Karpas-422 (cell line): Measurements from ENCODE around the gene PTPRM. TPM values are rescaled to one million over a fixed set of nuclear protein-coding genes. Genes with fewer than 3 reads are reported as not detected.
"Not testable (repeated sequence)": the region's sequence is repeated elsewhere in the genome, so short reads cannot be mapped to it uniquely, and the experiment has no call there.

ENCODE experiments used
- DNase-seq: peaks from one replicate; pipeline ENCODE4 v3.0.0-alpha.2; 2015
- H2AFZ ChIP-seq: fragments of 200-600 bp; sonication (generic); 2 replicates; pipeline ENCODE4 v1.6.1; 2014; ENCODE audit warnings: antibody characterized with exemption, low read length, mixed read lengths
- H3K27ac ChIP-seq: fragments of 200-600 bp; sonication (generic); 2 replicates; pipeline ENCODE4 v1.5.1; 2014; ENCODE audit warnings: mild to moderate bottlenecking, low read length, moderate library complexity
- H3K27me3 ChIP-seq: fragments of 200-600 bp; sonication (generic); 2 replicates; pipeline ENCODE4 v1.6.1; 2014; ENCODE audit warnings: low read length, mixed read lengths
- H3K36me3 ChIP-seq: fragments of 200-600 bp; sonication (generic); 2 replicates; pipeline ENCODE4 v1.6.1; 2014; ENCODE audit warnings: low read length, mixed read lengths; ENCODE audit not compliant: insufficient read depth
- H3K4me1 ChIP-seq: fragments of 200-600 bp; sonication (generic); 2 replicates; pipeline ENCODE4 v1.6.1; 2014; ENCODE audit warnings: mild to moderate bottlenecking, low read length, mixed read lengths
- H3K4me2 ChIP-seq: fragments of 200-600 bp; sonication (generic); 2 replicates; pipeline ENCODE4 v1.6.1; 2014; ENCODE audit warnings: low read length, low read depth, mild to moderate bottlenecking; ENCODE audit not compliant: poor library complexity, severe bottlenecking
- H3K4me3 ChIP-seq: fragments of 200-600 bp; sonication (generic); 2 replicates; pipeline ENCODE4 v1.5.1; 2014; ENCODE audit warnings: mild to moderate bottlenecking, antibody characterized with exemption, low read length, mixed read lengths
- H3K79me2 ChIP-seq: fragments of 200-600 bp; sonication (generic); 2 replicates; pipeline ENCODE4 v1.6.1; 2014; ENCODE audit warnings: mild to moderate bottlenecking, low read length, mixed read lengths
- H3K9ac ChIP-seq: fragments of 200-600 bp; sonication (generic); 2 replicates; pipeline ENCODE4 v1.6.0; 2014; ENCODE audit warnings: low read length
- H3K9me2 ChIP-seq: fragments of 200-600 bp; sonication (generic), shearing (Covaris generic); replicated peaks from 2 replicates; pipeline ENCODE4 v1.6.0; 2014; ENCODE audit warnings: mild to moderate bottlenecking, low read length, moderate library complexity; ENCODE audit not compliant: insufficient read depth
- H3K9me3 ChIP-seq: fragments of 300-700, 200-600 bp; sonication (generic); 2 replicates; pipeline ENCODE4 v1.6.1; 2014; ENCODE audit warnings: low read length, mixed read lengths
- H4K20me1 ChIP-seq: fragments of 200-600 bp; sonication (generic); 2 replicates; pipeline ENCODE4 v1.6.1; 2014; ENCODE audit warnings: mild to moderate bottlenecking, antibody characterized with exemption, low read length, low read depth; ENCODE audit not compliant: insufficient read depth
- total RNA-seq: library from RNA; depleted of rRNA; stranded (reverse); fragments of >200 nt; shearing (Covaris generic); gene quantifications from 2 replicates; pipeline ENCODE4 v1.2.3, GENCODE V29; 2014; ENCODE audit warnings: low replicate concordance

The PTPRM gene
- total RNA-seq, 1 experiment from 2014 or later: not detected

DNA sequence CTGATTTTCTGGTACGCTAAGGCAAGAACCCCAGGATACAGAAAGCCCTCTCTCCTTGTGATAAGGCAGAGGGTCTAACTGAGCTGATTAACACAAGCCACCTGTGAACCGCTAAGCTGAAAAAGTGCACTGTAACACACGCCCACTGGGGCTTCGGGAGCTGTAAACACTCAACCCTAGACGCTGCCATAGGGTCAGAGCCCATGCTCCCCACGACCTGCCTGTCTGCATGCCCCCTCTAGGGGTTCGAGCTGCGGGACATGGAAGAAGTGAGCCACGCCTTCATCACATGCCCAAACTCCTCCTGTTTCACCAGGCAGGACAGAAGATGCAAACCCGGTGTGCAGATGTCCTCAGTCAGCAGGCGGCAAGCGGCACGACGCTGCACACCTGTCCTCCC lies 868.3 kb downstream of the PTPRM start:
- H2AFZ ChIP-seq: no peak overlapping the region
- no peak overlapping the region for H3K9ac ChIP-seq
- H3K9me3 ChIP-seq: no peaks in the 10 kb centered on the region
- H3K27me3 ChIP-seq: no peaks in the 10 kb centered on the region
- no peaks in the 10 kb centered on the region for H4K20me1 ChIP-seq
- H3K79me2 ChIP-seq: no peaks in the 10 kb centered on the region
- DNase-seq: no peak
- H3K27ac ChIP-seq: no peak overlapping the region
- no peaks in the 10 kb centered on the region for H3K4me1 ChIP-seq
- H3K4me2 ChIP-seq: no peak overlapping the region
- H3K36me3 ChIP-seq: no peaks in the 10 kb centered on the region
- H3K9me2 ChIP-seq: no peaks in the 10 kb centered on the region
- no peak overlapping the region for H3K4me3 ChIP-seq

DNA sequence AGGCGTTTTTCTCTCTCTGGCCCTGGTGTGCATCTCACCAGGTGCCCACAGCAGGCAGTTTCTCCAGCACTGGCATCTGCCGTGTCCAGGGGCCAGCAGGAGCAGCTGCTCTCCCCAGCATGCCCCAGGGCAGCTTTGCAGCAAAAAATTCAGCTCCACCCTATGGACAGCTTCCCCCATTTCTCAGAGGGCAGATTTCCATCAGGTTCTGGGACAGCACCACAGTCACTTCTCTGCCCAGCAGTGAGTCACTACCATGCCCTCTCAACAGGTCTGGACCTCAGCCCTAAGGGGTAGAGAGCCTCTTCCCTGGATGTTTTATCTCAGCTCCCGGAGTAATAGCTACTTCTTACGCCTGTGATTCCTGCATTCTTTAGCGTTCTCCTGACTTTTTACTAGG lies 871.9 kb downstream of the PTPRM start:
- Histone ChIP-seq H3K9me2 (no peaks in the 10 kb centered on the region), H3K27me3 (no peaks in the 10 kb centered on the region), H3K27ac (no peak overlapping the region), H3K4me2 (no peak overlapping the region), H3K9me3 (no peaks in the 10 kb centered on the region), H4K20me1 (no peaks in the 10 kb centered on the region), H3K4me3 (no peak overlapping the region), H2AFZ (no peak overlapping the region), H3K36me3 (no peaks in the 10 kb centered on the region), H3K9ac (no peak overlapping the region), H3K4me1 (no peaks in the 10 kb centered on the region), H3K79me2 (no peaks in the 10 kb centered on the region)
- DNase-seq: no peak

DNA sequence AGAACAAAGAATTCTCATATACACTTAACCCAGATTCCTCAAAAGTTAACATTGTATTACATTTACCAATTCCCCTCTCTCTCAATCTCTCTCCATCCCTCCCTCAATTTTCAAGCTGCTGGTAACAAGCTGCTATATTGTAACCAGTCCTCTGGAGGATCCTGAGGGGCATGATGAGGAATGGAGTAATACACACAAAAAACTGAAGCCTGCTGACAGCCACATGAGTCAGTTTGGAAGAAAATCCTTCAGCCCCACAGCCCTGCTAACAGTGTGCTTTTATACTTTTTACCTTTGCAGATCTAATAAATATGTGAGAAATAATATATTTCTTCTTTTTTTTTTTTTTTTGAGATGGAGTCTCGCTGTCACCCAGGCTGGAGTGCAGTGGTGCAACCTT lies 876.4 kb downstream of the PTPRM start:
- H3K9me2 ChIP-seq: no peaks in the 10 kb centered on the region
- H3K27ac ChIP-seq: no peak overlapping the region
- H2AFZ ChIP-seq: no peak overlapping the region
- H3K4me1 ChIP-seq: no peaks in the 10 kb centered on the region
- no peaks in the 10 kb centered on the region for H3K79me2 ChIP-seq
- H3K4me3 ChIP-seq: no peak overlapping the region
- H3K4me2 ChIP-seq: no peak overlapping the region
- H3K27me3 ChIP-seq: no peaks in the 10 kb centered on the region
- no peaks in the 10 kb centered on the region for H3K36me3 ChIP-seq
- H4K20me1 ChIP-seq: no peaks in the 10 kb centered on the region
- DNase-seq: no peak
- no peak overlapping the region for H3K9ac ChIP-seq
- no peaks in the 10 kb centered on the region for H3K9me3 ChIP-seq

DNA sequence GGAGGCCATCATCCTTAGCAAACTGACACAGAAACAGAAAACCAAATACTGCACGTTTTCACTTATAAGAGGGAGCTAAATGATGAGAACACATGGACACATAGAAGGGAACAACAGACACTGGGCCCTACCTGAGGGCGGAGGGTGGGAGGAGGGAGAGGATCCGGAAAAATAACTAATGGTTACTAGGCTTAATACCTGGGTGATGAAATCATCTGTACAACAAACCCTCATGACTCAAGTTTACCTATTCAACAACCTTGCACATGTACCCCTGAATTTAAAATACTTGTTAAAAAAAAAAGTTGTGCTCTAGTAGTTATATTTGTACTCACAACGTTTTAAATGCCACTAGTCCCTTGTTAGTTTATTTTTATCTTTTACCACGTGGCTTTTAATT lies 879.8 kb downstream of the PTPRM start:
- H3K4me1 ChIP-seq, H3K4me3 ChIP-seq: not testable (repeated sequence)

DNA sequence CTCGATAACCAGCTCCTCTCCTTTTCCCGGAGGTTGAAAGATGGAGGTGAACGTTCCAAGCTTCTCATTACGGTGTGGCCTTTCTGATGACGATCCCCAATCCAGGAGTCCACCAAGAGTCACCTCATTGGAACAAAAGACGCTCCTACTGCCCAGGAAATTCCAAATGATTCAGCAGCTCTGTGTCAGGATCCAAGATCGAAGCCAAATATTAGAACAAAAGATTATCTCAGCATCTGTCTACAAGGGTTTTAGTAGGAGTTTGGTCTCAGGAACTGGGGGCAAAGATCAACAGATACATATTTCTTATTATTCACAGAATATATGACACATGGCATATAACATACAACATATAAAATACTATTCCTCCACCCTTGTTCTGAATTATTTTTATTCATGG lies 881.0 kb downstream of the PTPRM start:
- no peak for DNase-seq
- no peaks in the 10 kb centered on the region for H3K9me2 ChIP-seq
- no peaks in the 10 kb centered on the region for H3K4me1 ChIP-seq
- H3K4me3 ChIP-seq: no peak overlapping the region
- H2AFZ ChIP-seq: no peak overlapping the region
- H3K27ac ChIP-seq: no peak overlapping the region
- no peak overlapping the region for H3K4me2 ChIP-seq
- H3K9ac ChIP-seq: no peak overlapping the region
- H3K9me3 ChIP-seq: no peaks in the 10 kb centered on the region
- H3K79me2 ChIP-seq: no peaks in the 10 kb centered on the region
- no peaks in the 10 kb centered on the region for H3K27me3 ChIP-seq
- no peaks in the 10 kb centered on the region for H4K20me1 ChIP-seq
- no peaks in the 10 kb centered on the region for H3K36me3 ChIP-seq

More for the DNA sequence above, 879.8 kb downstream of the PTPRM start:
- not testable (repeated sequence) for H3K4me2 ChIP-seq, H3K36me3 ChIP-seq, H3K27me3 ChIP-seq, DNase-seq, H4K20me1 ChIP-seq, H2AFZ ChIP-seq, H3K9ac ChIP-seq, H3K27ac ChIP-seq, H3K9me3 ChIP-seq, H3K9me2 ChIP-seq, H3K79me2 ChIP-seq

DNA sequence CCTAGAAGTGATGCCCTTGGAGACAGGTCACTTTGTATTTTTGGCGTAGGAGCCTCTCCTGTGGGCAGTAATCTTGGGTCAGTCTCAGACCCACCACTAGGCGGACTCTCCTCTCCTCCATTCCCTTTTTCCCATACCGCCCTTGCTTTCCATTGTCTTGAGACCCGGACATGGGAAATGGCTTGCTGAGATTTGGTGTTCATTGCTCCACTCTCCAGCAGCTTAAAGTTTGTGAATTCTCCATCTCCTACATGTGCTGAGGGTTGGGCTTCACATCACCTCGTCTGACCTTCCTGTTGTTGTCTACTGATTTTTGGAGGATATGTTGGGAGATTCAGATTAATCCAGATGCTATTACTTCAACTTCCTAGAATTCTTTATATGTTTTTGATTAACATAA lies 882.9 kb downstream of the PTPRM start:
- no peak overlapping the region for H3K27ac ChIP-seq
- no peaks in the 10 kb centered on the region for H3K4me1 ChIP-seq
- DNase-seq: no peak
- H2AFZ ChIP-seq: no peak overlapping the region
- H3K9me3 ChIP-seq: no peaks in the 10 kb centered on the region
- no peaks in the 10 kb centered on the region for H3K79me2 ChIP-seq
- H3K4me2 ChIP-seq: no peak overlapping the region
- H3K27me3 ChIP-seq: no peaks in the 10 kb centered on the region
- H3K36me3 ChIP-seq: no peaks in the 10 kb centered on the region
- no peaks in the 10 kb centered on the region for H4K20me1 ChIP-seq
- no peaks in the 10 kb centered on the region for H3K9me2 ChIP-seq
- no peak overlapping the region for H3K4me3 ChIP-seq
- H3K9ac ChIP-seq: no peak overlapping the region

DNA sequence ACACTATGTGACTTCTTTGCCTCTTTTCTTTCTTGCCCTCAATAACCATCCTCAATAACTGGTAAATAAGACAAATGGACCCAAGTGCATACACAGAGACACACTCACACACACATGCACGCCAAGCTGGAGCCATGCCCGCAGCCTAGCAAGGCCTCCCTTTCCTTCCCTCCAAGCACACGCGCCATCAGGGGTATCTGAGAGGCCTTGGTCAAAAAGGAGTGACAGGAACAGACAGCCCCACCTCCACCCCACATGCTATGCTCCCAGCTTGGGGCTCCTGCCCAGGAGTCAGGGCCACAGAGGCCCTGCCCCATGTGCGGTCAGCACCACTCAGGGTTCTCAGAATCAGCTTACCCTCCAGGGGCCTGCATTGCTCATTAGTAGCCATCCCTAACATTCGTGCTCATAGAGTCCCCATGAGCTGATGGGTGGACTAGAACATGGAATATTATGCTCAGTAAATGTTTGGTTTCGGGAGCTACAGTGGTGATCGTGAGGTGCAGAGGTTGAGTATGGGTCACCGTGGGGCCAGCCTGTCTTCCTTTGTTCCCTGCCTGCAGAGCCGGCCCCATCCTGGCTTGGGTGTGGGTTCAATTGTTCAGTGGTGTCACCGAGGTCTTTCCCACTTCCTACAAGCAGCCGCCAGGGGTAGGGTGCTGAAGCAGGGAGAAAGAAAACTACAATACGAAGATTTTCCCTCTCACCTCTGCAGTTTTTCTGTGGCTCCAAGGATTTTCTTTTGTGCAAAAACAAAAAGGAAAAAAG lies 884.0 kb downstream of the PTPRM start:
- Histone ChIP-seq H3K9me3 (no peaks in the 10 kb centered on the region), H3K4me1 (no peaks in the 10 kb centered on the region), H3K9ac (no peak overlapping the region), H3K4me3 (no peak overlapping the region), H3K36me3 (no peaks in the 10 kb centered on the region), H3K9me2 (no peaks in the 10 kb centered on the region), H3K79me2 (no peaks in the 10 kb centered on the region), H3K27me3 (no peaks in the 10 kb centered on the region), H3K27ac (no peak overlapping the region), H4K20me1 (no peaks in the 10 kb centered on the region), H2AFZ (no peak overlapping the region), H3K4me2 (no peak overlapping the region)
- no peak for DNase-seq

DNA sequence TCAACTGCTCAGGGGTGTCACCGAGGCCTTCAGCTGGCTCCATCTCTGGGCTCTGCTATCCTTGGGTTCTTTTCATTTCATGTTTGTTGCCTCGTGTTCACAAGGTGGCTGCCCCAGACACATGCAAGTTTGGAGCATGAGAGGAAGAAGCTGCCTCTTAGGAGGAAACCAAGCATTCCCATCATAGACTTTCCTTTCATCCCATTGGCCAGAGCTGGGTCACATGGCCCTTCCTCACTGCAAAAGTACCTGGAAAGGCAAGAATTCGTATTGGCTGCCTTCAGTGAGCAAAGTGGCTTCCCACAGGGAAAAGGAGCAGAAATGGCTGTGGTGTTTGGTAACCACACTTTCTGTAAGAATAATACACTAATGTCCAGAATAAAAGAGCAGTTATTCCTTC lies 886.4 kb downstream of the PTPRM start:
- Histone ChIP-seq H3K27ac (no peak overlapping the region), H3K27me3 (no peaks in the 10 kb centered on the region), H3K9me3 (no peaks in the 10 kb centered on the region), H3K4me3 (no peak overlapping the region), H3K9ac (no peak overlapping the region), H4K20me1 (no peaks in the 10 kb centered on the region), H2AFZ (no peak overlapping the region), H3K9me2 (no peaks in the 10 kb centered on the region), H3K79me2 (no peaks in the 10 kb centered on the region), H3K4me1 (no peaks in the 10 kb centered on the region), H3K4me2 (no peak overlapping the region), H3K36me3 (no peaks in the 10 kb centered on the region)
- no peak for DNase-seq
